ENCODE data around the gene ARL2BP. TPM values are rescaled to one million over a fixed set of nuclear protein-coding genes. Genes with fewer than 3 reads are reported as not detected.

ARL2BP gene
- total and polyA plus RNA-seq, 2 of the 13 experiments (the other 11 are each of a cell fraction or from before 2014, with no cell fraction given), result 64.3 to 67.6 TPM

GRCh38 chr16:57299719-57300386 lies 54.8 kb downstream of the ARL2BP start (continued):
- TF ChIP-seq, protein P1, sequence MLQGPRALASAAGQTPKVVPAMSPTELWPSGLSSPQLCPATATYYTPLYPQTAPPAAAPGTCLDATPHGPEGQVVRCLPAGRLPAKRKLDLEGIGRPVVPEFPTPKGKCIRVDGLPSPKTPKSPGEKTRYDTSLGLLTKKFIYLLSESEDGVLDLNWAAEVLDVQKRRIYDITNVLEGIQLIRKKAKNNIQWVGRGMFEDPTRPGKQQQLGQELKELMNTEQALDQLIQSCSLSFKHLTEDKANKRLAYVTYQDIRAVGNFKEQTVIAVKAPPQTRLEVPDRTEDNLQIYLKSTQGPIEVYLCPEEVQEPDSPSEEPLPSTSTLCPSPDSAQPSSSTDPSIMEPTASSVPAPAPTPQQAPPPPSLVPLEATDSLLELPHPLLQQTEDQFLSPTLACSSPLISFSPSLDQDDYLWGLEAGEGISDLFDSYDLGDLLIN (CRISPR knock-in tag; IDR thresholded peaks at IDR 0.05; ENCODE audit: borderline replicate concordance), result peak; percentile 96
- peak; percentile 86; the same call in 1 of the 2 replicates for TF ChIP-seq ZNF557 (CRISPR knock-in tag; IDR thresholded peaks at IDR 0.05)
- peak; percentile 35; the same call in 1 of the 2 replicates for TF ChIP-seq TARDBP (CRISPR knock-in tag; IDR thresholded peaks at IDR 0.05)
- peak; percentile 82; the same call in 1 of the 2 replicates for TF ChIP-seq FOXK1 (CRISPR knock-in tag; IDR thresholded peaks at IDR 0.05; ENCODE audit: borderline replicate concordance, low read depth)
- TF ChIP-seq MAZ (IDR thresholded peaks at IDR 0.05; ENCODE audit: borderline replicate concordance, low read depth, low read length), result no peak
- no peak; the same call in none of the 2 replicates for TF ChIP-seq MAZ (CRISPR knock-in tag; IDR thresholded peaks at IDR 0.05; ENCODE audit: low read depth)
- peak; percentile 61 for TF ChIP-seq DR1 (CRISPR knock-in tag; IDR thresholded peaks at IDR 0.05)
- no peak for TF ChIP-seq ZNF780A (CRISPR knock-in tag; IDR thresholded peaks at IDR 0.05)
- TF ChIP-seq DNMT1 (CRISPR knock-in tag; IDR thresholded peaks at IDR 0.05), result no peak
- peak; percentile 71; the same call in 1 of the 2 replicates for TF ChIP-seq ZNF788 (CRISPR knock-in tag; IDR thresholded peaks at IDR 0.05; ENCODE audit: borderline replicate concordance)
- TF ChIP-seq SP1 (IDR thresholded peaks at IDR 0.05), result no peak
- no peak for TF ChIP-seq SP1 (CRISPR knock-in tag; IDR thresholded peaks at IDR 0.05)
- TF ChIP-seq NBN (conservative IDR thresholded peaks at IDR 0.05), result no peak
- TF ChIP-seq KDM4B (CRISPR knock-in tag; IDR thresholded peaks at IDR 0.05), result 0 out of 2 replicates have a peak, but pooled peaks have one; percentile 60
- TF ChIP-seq ZNF790 (CRISPR knock-in tag; IDR thresholded peaks at IDR 0.05; ENCODE audit: borderline replicate concordance), result 0 out of 2 replicates have a peak, but pooled peaks have one; percentile 24
- TF ChIP-seq, protein P2, sequence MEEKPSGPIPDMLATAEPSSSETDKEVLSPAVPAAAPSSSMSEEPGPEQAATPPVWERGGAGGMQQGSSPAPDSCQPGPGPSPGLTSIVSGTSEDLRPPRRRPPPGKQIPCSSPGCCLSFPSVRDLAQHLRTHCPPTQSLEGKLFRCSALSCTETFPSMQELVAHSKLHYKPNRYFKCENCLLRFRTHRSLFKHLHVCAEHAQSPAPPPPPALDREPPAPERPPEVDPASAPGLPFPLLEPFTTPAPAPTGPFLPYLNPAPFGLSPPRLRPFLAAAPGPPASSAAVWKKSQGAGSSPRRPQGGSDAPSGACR (CRISPR knock-in tag; IDR thresholded peaks at IDR 0.05), result peak; percentile 80
- TF ChIP-seq, protein P3, sequence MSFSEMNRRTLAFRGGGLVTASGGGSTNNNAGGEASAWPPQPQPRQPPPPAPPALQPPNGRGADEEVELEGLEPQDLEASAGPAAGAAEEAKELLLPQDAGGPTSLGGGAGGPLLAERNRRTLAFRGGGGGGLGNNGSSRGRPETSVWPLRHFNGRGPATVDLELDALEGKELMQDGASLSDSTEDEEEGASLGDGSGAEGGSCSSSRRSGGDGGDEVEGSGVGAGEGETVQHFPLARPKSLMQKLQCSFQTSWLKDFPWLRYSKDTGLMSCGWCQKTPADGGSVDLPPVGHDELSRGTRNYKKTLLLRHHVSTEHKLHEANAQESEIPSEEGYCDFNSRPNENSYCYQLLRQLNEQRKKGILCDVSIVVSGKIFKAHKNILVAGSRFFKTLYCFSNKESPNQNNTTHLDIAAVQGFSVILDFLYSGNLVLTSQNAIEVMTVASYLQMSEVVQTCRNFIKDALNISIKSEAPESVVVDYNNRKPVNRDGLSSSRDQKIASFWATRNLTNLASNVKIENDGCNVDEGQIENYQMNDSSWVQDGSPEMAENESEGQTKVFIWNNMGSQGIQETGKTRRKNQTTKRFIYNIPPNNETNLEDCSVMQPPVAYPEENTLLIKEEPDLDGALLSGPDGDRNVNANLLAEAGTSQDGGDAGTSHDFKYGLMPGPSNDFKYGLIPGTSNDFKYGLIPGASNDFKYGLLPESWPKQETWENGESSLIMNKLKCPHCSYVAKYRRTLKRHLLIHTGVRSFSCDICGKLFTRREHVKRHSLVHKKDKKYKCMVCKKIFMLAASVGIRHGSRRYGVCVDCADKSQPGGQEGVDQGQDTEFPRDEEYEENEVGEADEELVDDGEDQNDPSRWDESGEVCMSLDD (CRISPR knock-in tag; IDR thresholded peaks at IDR 0.05; ENCODE audit: borderline replicate concordance), result peak; percentile 61; the same call in 1 of the 2 replicates
- peak; percentile 80 for TF ChIP-seq ZNF546 (CRISPR knock-in tag; conservative IDR thresholded peaks at IDR 0.05)
- no peak for TF ChIP-seq AGO2 (optimal IDR thresholded peaks at IDR 0.05; ENCODE audit: low read depth, low read length)
- no peak for TF ChIP-seq RBFOX2 (IDR thresholded peaks at IDR 0.05; ENCODE audit: low read depth, low read length)
- 0 out of 2 replicates have a peak, but pooled peaks have one; percentile 68 for TF ChIP-seq ZNF230 (CRISPR knock-in tag; IDR thresholded peaks at IDR 0.05)
- TF ChIP-seq ZNF766 (CRISPR knock-in tag; IDR thresholded peaks at IDR 0.05; ENCODE audit: borderline replicate concordance), result peak; percentile 97
- no peak for TF ChIP-seq SCMH1 (CRISPR knock-in tag; IDR thresholded peaks at IDR 0.05; ENCODE audit: borderline replicate concordance)
- TF ChIP-seq CBX1 (IDR thresholded peaks at IDR 0.05; ENCODE audit: low read depth), result peak; percentile 74
